ENCODE measurements around the gene STARD13. TPM values are rescaled to one million over a fixed set of nuclear protein-coding genes. Genes with fewer than 3 reads are reported as not detected.
"Not testable (repeated sequence)": the region's sequence is repeated elsewhere in the genome, so short reads cannot be mapped to it uniquely, and the experiment has no call there.

The STARD13 gene
- total RNA-seq, 1 experiment from 2014 or later: 2.3 TPM

DNA sequence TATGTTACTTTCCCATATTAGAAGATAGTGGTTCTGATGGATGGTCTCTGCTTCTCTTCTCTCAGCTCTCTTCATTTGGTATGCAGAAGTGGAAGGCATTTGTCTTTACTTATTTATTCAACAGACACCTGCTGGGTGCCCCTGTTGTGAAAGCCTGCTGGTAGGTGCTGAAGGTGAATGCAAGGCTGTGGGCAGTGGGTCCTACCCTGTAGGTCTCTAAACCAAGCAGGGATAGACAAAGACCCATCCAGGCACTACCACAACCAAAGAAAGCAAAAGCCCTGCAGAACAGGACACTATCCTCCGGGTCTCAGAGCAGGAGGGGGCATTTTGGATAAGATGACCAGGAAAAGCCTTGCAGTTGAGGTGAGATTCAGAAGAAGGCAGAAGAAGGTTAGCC is 106.1 kb downstream of the STARD13 start:
- DNase-seq (ENCODE audit: low spot score): no peak

DNA sequence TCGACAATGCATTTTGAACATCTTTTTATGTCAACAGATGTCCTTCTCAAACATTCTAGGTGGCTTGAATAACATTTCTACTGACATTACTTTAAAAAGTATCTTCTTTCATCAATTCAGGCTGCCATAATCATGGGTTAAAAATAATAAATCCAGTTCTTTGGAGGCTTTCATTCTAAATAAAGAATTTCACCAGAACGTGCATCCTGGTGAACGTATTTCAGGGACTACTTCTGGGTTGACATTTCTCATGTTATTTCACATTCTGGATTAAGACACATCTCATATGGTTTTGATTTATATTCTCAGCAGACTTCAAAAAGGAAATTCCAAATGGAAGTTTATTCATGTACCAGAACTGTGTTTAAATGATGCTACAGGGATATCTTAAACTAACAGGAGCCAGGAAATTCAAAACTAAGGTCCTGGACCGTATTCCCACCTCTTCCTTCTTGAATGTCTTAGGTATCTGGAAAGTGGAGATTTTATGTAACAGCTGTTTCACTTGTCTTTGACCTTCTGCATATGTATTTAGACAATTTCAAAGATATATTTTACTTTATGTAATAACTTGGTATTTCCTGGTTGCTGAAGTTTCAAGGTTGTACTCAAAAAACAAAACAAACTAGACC is 107.2 kb downstream of the STARD13 start:
- no peak for DNase-seq (ENCODE audit: low spot score)

GRCh38 chr13:33177340-33178208 is 108.0 kb downstream of the STARD13 start:
- DNase-seq (ENCODE audit: low spot score): not testable (repeated sequence)

DNA sequence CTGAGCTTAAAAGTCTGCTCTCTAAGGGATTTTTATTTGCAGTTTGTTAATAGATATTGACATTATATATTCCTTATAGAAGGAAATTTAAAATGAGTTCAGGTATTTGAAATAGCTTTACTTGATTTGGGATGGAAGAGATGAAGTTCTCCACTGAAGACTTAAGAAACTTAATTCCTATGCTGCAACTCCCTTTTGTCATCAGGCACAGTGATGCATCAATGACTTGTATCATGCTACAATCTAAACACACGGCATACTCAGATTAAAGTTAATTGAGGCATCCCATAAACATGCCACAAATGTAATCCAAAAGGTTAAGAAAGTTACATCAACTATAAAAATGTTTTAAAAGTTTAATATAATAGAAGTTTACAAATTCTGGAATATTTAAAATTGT is 109.0 kb downstream of the STARD13 start:
- DNase-seq (ENCODE audit: low spot score): no peak

DNA sequence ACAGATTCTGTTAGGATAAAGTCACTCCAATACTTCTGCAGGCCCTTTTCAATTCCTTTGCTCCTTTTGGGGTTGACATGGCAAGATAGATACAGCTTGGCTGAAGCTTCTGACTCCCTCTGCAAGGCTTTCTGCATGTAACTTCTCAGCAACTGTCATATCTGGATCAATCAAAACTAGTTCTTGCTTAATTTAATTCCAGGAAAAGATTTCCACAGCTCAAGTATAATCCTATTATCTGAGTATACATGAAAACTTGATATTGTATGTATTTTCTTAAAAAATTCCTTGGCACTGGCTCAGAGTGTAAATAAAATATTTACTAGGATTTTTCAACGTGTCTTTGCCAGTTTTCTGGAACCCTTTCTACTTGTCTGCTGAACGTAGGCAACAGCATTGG is 109.6 kb downstream of the STARD13 start:
- DNase-seq (ENCODE audit: low spot score): no peak

DNA sequence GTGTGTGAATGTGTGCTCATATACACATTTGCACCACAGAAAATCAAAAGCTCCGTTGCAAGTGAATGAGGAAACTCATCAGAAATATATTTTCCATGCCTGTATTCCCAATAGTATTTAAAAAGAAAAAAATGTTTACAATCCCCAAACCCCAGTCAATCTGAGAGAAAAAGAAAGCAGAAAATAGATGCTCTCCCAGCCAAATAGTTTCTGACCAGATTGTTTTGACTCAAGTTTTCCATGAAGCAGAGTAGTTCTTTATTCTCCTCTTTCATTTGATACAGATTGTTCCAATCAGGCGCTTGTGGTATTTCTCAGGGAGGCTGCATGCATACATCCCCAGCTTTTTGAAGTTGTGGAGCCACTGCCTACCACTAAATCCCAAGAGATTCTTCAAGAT is 110.6 kb downstream of the STARD13 start:
- DNase-seq (ENCODE audit: low spot score): no peak

DNA sequence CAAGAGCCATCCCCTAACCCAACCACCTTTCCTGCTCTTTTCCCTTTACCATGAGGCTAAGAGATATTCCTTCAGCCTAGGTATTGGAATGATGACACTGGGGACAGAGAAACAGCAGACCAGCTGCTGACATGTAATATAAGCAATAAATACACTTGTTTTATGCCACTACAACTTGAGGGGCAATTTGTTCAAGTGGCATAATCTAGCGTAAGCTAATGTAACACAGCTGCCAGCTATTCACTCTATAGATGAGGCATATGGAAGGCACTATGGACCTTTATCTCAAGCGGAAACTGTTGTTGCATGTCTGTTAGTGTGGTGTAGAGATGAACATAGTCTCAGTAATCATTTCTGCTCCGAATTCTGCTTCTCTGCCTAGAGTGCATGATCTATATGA is 111.1 kb downstream of the STARD13 start:
- DNase-seq (ENCODE audit: low spot score): no peak

GRCh38 chr13:33172911-33173310 is 112.6 kb downstream of the STARD13 start:
- peak; percentile 56 for DNase-seq (ENCODE audit: low spot score)

DNA sequence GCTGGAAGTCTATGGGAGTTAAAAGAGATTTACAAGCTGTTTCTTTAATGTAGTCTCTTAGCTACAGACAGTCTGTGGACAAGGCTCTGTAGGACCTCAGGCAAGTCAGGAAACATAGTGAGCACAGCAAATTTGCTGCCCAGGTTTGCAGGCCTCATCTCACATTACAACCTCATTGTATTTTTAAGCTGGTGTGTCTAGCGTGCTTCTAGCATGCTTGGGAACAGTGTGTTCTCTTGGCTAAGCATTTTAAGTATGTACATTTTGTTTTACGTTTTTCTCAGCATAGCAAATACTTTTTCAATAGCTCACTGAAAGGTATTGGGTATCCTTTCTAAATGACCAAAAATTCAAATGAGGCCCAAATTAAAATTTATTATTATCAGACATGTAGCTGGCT is 113.2 kb downstream of the STARD13 start:
- DNase-seq (ENCODE audit: low spot score): no peak

DNA sequence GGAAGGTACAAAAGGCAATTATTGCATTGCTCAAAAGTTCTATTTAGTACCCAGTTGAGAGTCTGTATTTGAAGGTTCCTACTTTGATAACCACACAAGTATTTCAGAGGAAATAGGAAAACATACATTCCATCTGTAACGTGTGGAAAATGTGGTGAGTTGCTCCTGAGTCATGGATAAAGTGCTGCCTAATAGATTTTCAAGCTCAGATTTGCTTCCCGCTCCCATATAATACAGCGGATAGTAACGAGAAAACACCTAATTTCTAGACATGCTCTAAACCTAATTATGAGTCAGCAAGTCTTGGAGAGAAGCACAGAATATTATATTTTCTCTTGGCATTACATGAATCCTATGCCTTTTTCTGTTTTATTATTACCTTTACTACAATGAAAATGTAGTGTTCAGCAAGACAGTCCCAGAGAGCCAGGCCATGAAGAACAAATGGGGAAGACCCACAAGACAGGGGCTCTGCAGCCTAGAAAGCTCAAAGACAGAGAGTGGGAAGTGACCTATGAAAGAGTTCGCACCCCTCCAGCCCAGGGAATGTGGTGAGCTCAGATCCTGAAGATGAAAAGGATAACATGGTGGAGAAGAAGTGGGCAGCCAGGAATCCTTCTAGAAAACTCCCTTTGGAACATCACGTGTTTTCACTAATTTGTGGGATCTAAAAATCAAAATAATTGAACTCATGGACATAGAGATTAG is 116.1 kb downstream of the STARD13 start:
- no peak for DNase-seq (ENCODE audit: low spot score)

DNA sequence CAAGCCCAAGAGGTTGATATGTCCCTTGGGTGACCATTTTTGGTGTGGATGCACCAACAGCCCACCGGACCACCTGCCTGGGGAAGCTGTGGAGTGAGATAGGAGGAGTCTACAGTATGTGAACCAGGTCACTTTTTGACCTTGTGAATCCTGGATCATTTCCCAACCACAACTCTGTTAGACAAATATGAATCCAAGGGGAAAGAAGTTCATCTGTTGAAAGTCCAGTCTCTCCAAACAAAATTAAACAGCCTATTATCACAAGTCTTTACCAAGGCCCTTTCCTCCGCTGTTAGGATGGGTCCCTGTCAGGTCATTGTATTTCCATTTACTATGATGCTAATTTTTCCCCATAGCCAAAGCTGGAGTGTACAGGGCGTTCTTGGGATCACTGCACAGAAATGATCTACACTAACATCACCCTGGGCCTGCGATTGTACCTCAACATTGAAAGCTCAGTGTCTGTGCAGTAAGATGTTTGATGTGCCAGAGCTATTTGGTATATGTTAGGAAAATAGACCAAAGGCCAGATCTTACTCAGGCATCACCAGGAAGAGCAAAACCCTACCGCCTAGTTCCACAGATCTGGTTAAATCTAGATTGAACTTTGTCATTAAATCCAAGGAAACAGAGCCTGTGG is 117.1 kb downstream of the STARD13 start:
- DNase-seq (ENCODE audit: low spot score): no peak

DNA sequence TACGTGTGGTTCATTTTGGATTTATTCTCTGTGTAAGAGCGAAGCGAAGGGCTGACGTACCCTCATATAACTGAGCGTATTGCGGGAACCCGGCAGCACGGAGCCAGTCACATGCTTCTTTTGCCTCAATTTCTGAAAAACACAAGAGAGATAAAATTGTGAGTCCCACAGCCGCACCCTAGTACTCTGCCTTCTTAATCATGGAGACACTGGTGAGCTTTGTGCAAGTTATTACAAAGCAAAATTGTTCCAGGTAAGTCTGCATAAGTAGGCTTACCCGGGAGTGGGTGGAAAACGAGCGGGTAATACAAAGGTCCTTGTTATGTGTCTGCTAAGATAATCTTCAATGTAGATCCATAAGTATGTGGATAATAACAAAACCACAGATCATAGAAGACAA is 118.1 kb downstream of the STARD13 start:
- DNase-seq (ENCODE audit: low spot score): no peak

GRCh38 chr13:33165787-33166186 is 119.8 kb downstream of the STARD13 start:
- DNase-seq (ENCODE audit: low spot score): no peak

DNA sequence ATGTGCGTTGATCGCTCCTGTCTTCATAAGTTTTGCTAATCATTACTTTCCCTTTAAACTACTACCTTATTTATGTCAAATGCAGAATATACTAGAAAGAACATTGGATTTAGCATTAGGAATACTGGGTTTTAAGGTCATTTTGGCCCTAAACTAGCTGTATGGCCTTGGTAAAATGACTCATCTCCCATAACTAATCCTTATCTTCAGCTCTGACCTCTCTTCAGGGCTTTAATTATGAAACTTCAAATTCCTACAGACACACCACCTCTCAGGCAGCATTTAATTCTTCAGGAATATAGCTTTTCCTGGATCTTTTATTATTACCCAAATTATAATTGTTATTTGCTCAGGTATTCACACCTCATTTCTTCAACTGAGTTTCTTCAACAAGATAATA is 121.2 kb downstream of the STARD13 start:
- DNase-seq (ENCODE audit: low spot score): no peak

GRCh38 chr13:33162725-33163124 is 122.8 kb downstream of the STARD13 start:
- DNase-seq (ENCODE audit: low spot score): not testable (repeated sequence)

- no peak for DNase-seq (ENCODE audit: low spot score)
These were observed 126.7 kb downstream of the STARD13 start for GRCh38 chr13:33158816-33159215.

DNA sequence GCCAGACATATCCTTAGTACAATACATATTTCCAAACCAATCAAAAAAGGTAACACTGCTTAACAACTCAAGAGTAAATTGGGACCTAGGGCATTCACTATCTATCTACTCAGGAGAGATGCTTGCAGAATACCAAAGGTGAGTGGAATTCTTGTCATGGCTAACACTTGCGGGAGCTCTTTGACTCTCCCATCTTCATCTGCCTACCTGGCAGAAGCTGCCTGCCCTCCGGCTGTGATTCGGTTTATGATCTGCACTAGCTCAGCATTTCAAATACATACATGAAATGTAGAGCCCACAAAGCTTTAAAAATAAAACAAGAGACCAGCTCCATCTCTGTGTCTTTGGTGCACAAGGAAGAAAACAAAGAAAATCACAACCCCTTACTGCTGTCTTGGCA is 127.3 kb downstream of the STARD13 start:
- DNase-seq (ENCODE audit: low spot score): no peak

GRCh38 chr13:33154911-33155310 is 130.6 kb downstream of the STARD13 start:
- no peak for DNase-seq (ENCODE audit: low spot score)

- DNase-seq (ENCODE audit: low spot score): peak; percentile 75
These were observed 131.8 kb downstream of the STARD13 start for GRCh38 chr13:33153421-33154404.

DNA sequence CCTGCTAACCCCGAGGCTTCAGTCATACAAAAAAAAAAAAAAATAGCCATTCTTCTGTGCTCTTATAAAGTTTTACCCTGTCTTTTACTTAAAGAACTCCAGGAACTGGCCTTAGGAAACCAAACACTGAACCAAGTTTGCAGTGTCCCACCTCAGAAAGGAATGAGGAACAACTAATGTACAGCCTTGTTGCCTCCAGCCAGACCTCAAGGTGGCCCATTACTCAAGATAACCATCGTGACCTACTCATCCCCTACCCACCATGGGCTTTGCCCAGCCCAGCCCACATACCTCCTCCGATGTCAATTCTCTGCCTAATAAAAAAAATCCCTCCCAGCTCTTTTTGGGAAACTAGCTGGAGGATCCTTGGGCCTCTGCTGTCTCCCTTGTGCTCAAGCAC is 133.2 kb downstream of the STARD13 start:
- DNase-seq (ENCODE audit: low spot score): peak; percentile 80

DNA sequence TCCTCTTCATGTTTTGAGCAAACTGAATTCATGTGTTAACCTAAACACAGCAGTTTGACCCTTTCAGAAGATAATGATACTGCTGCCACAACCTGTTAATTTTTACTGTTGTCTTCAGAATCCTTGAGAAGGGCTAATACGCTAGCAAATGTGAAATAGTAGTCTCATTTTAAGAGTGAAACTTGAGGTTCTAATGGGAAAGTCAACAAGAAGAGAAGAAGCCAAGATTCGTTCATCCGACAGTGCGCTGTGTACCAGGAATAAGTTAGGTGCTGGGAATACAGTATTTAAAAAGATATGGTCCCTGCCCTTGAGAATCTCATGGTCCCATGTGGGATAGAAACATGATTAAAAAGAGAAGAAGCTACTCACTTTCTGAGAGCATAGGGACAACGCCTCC is 134.9 kb downstream of the STARD13 start:
- DNase-seq (ENCODE audit: low spot score): no peak
